Neural progenitor cell (in vitro differentiated cells): ENCODE data around the gene NHLH1.

ENCODE experiments used
- CTCF ChIP-seq: fragments of 200-600 bp; sonication (generic); IDR thresholded peaks from 2 replicates; pipeline ENCODE4 v1.5.1; 2017; ENCODE audit warnings: antibody characterized with exemption, mild to moderate bottlenecking
- EZH2 ChIP-seq: fragments of 200-600 bp; sonication (generic); IDR thresholded peaks from 2 replicates; pipeline ENCODE4 v1.6.1; 2017; ENCODE audit warnings: antibody characterized with exemption, mild to moderate bottlenecking, moderate library complexity
- EZH2phosphoT487 ChIP-seq: fragments of 200-600 bp; sonication (generic); IDR thresholded peaks from 2 replicates; pipeline ENCODE4 v1.6.1; 2017; ENCODE audit warnings: antibody characterized with exemption

GRCh38 chr1:160344241-160344640 is 22.6 kb upstream of the NHLH1 start:
- no peak for TF ChIP-seq CTCF
- TF ChIP-seq EZH2phosphoT487 = no peak
- TF ChIP-seq EZH2 = no peak
